Renal pelvis (tissue), 4 donors: Measurements from ENCODE around the gene GUCY1A2. TPM values are rescaled to one million over a fixed set of nuclear protein-coding genes. Genes with fewer than 3 reads are reported as not detected.

Experiments
- DNase-seq: peaks from one replicate; pipeline ENCODE4 v3.0.0-alpha.2; 2013
- polyA plus RNA-seq, 3 donors: library from polyadenylated mRNA; unstranded; fragments of 120-200 nt; gene quantifications; one replicate each; pipeline ENCODE4 v1.2.1, GENCODE V29; 2013; ENCODE audit not compliant: insufficient read length in 3 of 3

GUCY1A2 gene
- polyA plus RNA-seq, 3 donors, result 2.0 to 2.7 (median 2.5) TPM

- DNase-seq, result no peak
These were observed 19.4 kb downstream of the GUCY1A2 start for GRCh38 chr11:106998916-106999188.

- DNase-seq, result no peak
These were observed 20.0 kb downstream of the GUCY1A2 start for GRCh38 chr11:106998116-106998915.

- no peak for DNase-seq
These were observed 21.0 kb downstream of the GUCY1A2 start for GRCh38 chr11:106997227-106997626.

- DNase-seq, result no peak
These were observed 21.6 kb downstream of the GUCY1A2 start for GRCh38 chr11:106996691-106997090.

- DNase-seq, result peak; percentile 33
These were observed 27.9 kb downstream of the GUCY1A2 start for GRCh38 chr11:106990331-106990730.

GRCh38 chr11:106989078-106989455 is 29.2 kb downstream of the GUCY1A2 start:
- DNase-seq, result no peak

GRCh38 chr11:106988151-106989077 is 29.9 kb downstream of the GUCY1A2 start:
- DNase-seq, result peak; percentile 71

- no peak for DNase-seq
These were observed 31.6 kb downstream of the GUCY1A2 start for GRCh38 chr11:106986673-106987072.

- DNase-seq, result no peak
These were observed 32.0 kb downstream of the GUCY1A2 start for GRCh38 chr11:106986261-106986660.

GRCh38 chr11:106983991-106984390 is 34.3 kb downstream of the GUCY1A2 start:
- DNase-seq, result no peak

- DNase-seq, result no peak
These were observed 35.0 kb downstream of the GUCY1A2 start for GRCh38 chr11:106983261-106983660.

GRCh38 chr11:106974831-106975230 is 43.4 kb downstream of the GUCY1A2 start:
- no peak for DNase-seq

- DNase-seq, result no peak
These were observed 46.4 kb downstream of the GUCY1A2 start for GRCh38 chr11:106971864-106972263.

- no peak for DNase-seq
These were observed 48.5 kb downstream of the GUCY1A2 start for GRCh38 chr11:106969644-106970355.

- no peak for DNase-seq
These were observed 55.3 kb downstream of the GUCY1A2 start for GRCh38 chr11:106962995-106963394.

GRCh38 chr11:106961518-106961917 is 56.8 kb downstream of the GUCY1A2 start:
- peak; percentile 34 for DNase-seq

- no peak for DNase-seq
These were observed 57.2 kb downstream of the GUCY1A2 start for GRCh38 chr11:106961048-106961447.

- DNase-seq, result no peak
These were observed 58.5 kb downstream of the GUCY1A2 start for GRCh38 chr11:106959800-106960199.

GRCh38 chr11:106959386-106959785 is 58.9 kb downstream of the GUCY1A2 start:
- no peak for DNase-seq

- no peak for DNase-seq
These were observed 59.6 kb downstream of the GUCY1A2 start for GRCh38 chr11:106958517-106959248.

- no peak for DNase-seq
These were observed 61.2 kb downstream of the GUCY1A2 start for GRCh38 chr11:106957030-106957482.

GRCh38 chr11:106950067-106950491 is 68.2 kb downstream of the GUCY1A2 start:
- no peak for DNase-seq
